COLO668 (cell line): Measurements from ENCODE around the gene TCEAL3.
"Not testable (repeated sequence)": the region's sequence is repeated elsewhere in the genome, so short reads cannot be mapped to it uniquely, and the experiment has no call there.

ENCODE experiments used
- DNase-seq: peaks from one replicate; lab custom pipeline; 2025; ENCODE audit not compliant: unreplicated experiment; lab: John Stamatoyannopoulos, UW

The TCEAL3 gene

GRCh38 chrX:103624111-103624510, 16.3 kb downstream of the TCEAL3 start:
- no peak for DNase-seq

GRCh38 chrX:103626855-103627254, 19.1 kb downstream of the TCEAL3 start:
- no peak for DNase-seq

- peak; percentile 77 for DNase-seq
Observed at GRCh38 chrX:103628386-103629317, 20.9 kb downstream of the TCEAL3 start, which contains the start of gene TCEAL1. TCEAL1 (plus strand) TSS chrX:103628975; CDS start chrX:103629917, 942 bp downstream.

- peak; percentile 67 for DNase-seq
Observed at GRCh38 chrX:103629318-103630170, 21.8 kb downstream of the TCEAL3 start.

GRCh38 chrX:103630171-103630511, 22.4 kb downstream of the TCEAL3 start:
- no peak for DNase-seq

- no peak for DNase-seq
Observed at GRCh38 chrX:103631145-103631544, 23.4 kb downstream of the TCEAL3 start.

GRCh38 chrX:103635436-103635835, 27.7 kb downstream of the TCEAL3 start:
- no peak for DNase-seq

GRCh38 chrX:103637604-103638338, 30.0 kb downstream of the TCEAL3 start:
- DNase-seq = no peak

GRCh38 chrX:103638479-103639346, 30.9 kb downstream of the TCEAL3 start:
- peak; percentile 2 for DNase-seq

GRCh38 chrX:103640401-103641155, 32.8 kb downstream of the TCEAL3 start:
- no peak for DNase-seq

GRCh38 chrX:103644125-103644524, 36.4 kb downstream of the TCEAL3 start:
- DNase-seq = no peak

- DNase-seq = no peak
Observed at GRCh38 chrX:103647630-103648029, 39.9 kb downstream of the TCEAL3 start.

GRCh38 chrX:103651151-103651773, 43.5 kb downstream of the TCEAL3 start:
- no peak for DNase-seq

- DNase-seq = not testable (repeated sequence)
Observed at GRCh38 chrX:103655230-103656000, 47.7 kb downstream of the TCEAL3 start.

- DNase-seq = no peak
Observed at GRCh38 chrX:103656617-103657016, 48.9 kb downstream of the TCEAL3 start.

- not testable (repeated sequence) for DNase-seq
Observed at GRCh38 chrX:103657066-103657465, 49.3 kb downstream of the TCEAL3 start.

GRCh38 chrX:103658681-103659433, 51.1 kb downstream of the TCEAL3 start:
- DNase-seq = no peak
